IPS-NIHi11 (cell line): Measurements from ENCODE around the gene MARS1.
"Not testable (repeated sequence)": the region's sequence is repeated elsewhere in the genome, so short reads cannot be mapped to it uniquely, and the experiment has no call there.

Source experiments
- DNase-seq: peaks from one replicate; pipeline ENCODE4 v3.0.0; 2012; ENCODE audit warnings: mixed read lengths, low spot score

MARS1 gene

GRCh38 chr12:57487597-57488401, at the start of gene MARS1:
MARS1 (plus strand) TSS chr12:57488068; CDS start chr12:57488091, 23 bp downstream.
- peak; percentile 93 for DNase-seq

- no peak for DNase-seq
These were observed 49.5 kb upstream of the MARS1 start for GRCh38 chr12:57438400-57438799.

GRCh38 chr12:57439762-57440266, 48.1 kb upstream of the MARS1 start:
- DNase-seq: no peak

GRCh38 chr12:57441393-57441792, 46.5 kb upstream of the MARS1 start:
- not testable (repeated sequence) for DNase-seq

GRCh38 chr12:57441846-57442427, 45.9 kb upstream of the MARS1 start:
- DNase-seq: no peak

- not testable (repeated sequence) for DNase-seq
These were observed 43.5 kb upstream of the MARS1 start for GRCh38 chr12:57444337-57444736.

- no peak for DNase-seq
These were observed 43.1 kb upstream of the MARS1 start for GRCh38 chr12:57444744-57445143.

- DNase-seq: no peak
These were observed 41.4 kb upstream of the MARS1 start for GRCh38 chr12:57446292-57446960.

- no peak for DNase-seq
These were observed 39.2 kb upstream of the MARS1 start for GRCh38 chr12:57448669-57449068.

- DNase-seq: no peak
These were observed 38.5 kb upstream of the MARS1 start for GRCh38 chr12:57449375-57449774.

GRCh38 chr12:57450057-57450456, 37.8 kb upstream of the MARS1 start:
- DNase-seq: no peak

GRCh38 chr12:57451233-57451778, 36.6 kb upstream of the MARS1 start:
- DNase-seq: no peak

- DNase-seq: no peak
These were observed 35.5 kb upstream of the MARS1 start for GRCh38 chr12:57452181-57452936.

- peak; percentile 74 for DNase-seq
These were observed 34.8 kb upstream of the MARS1 start for GRCh38 chr12:57452937-57453509.

- DNase-seq: no peak
These were observed 33.7 kb upstream of the MARS1 start for GRCh38 chr12:57454213-57454565.

GRCh38 chr12:57454566-57455373, 33.1 kb upstream of the MARS1 start, which contains the start of gene INHBE:
INHBE (plus strand) TSS chr12:57455307; CDS start chr12:57455537, 230 bp downstream.
- DNase-seq: peak; percentile 80

GRCh38 chr12:57455374-57456144, 32.3 kb upstream of the MARS1 start:
- DNase-seq: no peak

GRCh38 chr12:57456145-57456700, 31.6 kb upstream of the MARS1 start:
- DNase-seq: no peak

- no peak for DNase-seq
These were observed 31.0 kb upstream of the MARS1 start for GRCh38 chr12:57456737-57457490.
